ENCODE results near the gene EPHA2.

EPHA2 gene

DNA sequence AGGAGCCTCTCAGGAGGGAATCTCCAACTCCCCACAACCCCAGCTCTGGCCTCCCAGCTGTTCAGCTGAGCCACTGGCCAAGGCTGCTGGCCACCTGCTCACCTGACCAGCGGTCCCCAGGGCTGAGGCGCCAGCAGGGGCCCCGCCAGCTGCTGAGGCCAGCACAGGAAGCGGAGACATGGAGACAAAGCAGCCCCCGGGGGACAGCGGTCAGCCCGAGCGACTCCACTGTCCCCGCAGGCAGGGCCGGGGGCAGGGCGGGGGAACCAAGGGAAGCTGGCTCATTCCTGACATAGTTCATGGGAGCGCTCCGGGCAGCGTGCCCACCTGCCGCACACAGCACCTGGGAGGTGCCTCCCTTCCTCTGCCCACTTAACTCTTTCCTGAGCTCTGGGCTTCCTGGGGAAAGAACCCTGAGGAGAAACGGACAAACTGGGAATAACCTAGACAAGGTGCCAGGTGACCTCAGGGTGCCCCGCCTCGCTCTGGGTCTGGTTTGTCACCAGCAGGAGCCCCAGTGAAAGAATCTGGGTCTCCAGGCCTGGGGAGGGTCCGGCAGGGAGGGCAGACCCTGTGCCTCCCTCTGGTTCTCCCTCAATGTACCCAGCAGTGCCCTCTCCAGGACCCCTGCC lies 10.7 kb downstream of the EPHA2 start:
- H3K79me2 ChIP-seq, result no peaks in the 10 kb centered on the region
- no peak for TF ChIP-seq CTCF (IDR thresholded peaks at IDR 0.05)
- H3K36me3 ChIP-seq (ENCODE audit: control insufficient read depth, insufficient read depth, low read length), result no peaks in the 10 kb centered on the region
- no peaks in the 10 kb centered on the region for H3K9me3 ChIP-seq (ENCODE audit: control insufficient read depth, low read length)
- H3K27ac ChIP-seq, result peak overlapping the region; percentile 53
- H3K4me3 ChIP-seq (ENCODE audit: low read depth, low read length), result no peak overlapping the region
- peak overlapping the region; percentile 44 for H3K4me2 ChIP-seq (ENCODE audit: low read length)
- no peak overlapping the region for H3K9ac ChIP-seq
- H3K4me1 ChIP-seq, result peaks cover 18% of the 10 kb centered on the region
- no peak overlapping the region for H2AFZ ChIP-seq
- H3K27me3 ChIP-seq (ENCODE audit: control insufficient read depth, insufficient read depth, low read length), result no peaks in the 10 kb centered on the region

DNA sequence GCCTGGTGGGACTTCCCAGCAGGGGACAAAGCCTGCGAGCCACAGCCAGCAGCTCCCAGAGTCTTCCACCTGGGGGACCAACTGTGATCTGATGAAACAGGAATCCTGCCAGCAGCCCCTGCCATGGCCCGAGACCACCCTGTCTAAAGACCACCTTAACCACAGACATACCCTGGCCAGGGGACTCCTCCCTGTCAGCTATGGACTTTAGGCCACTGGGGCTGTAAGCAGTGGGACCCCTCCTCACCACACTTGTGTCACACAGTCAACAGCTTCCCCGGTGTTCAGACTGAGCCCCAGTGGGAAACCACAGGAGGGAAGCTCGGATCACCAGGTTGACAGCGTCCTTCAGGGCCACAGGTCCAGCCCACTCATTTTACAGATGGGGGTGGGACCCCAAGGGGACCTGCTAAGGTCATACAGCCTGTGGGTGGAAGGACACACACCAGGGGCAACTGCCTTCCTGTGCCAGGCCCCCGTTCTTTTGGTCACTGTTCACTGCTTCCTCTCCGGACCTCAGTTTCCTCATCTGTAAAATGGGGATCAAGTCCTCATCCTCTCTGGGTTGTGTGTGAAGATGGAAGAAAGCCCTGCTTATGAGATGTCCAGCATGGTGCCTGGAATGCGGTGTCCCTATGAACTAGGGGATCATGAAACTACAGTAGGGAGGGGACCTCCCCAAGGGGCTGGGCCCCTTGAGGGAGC lies 11.4 kb downstream of the EPHA2 start:
- peak overlapping the region; percentile 53 for H3K27ac ChIP-seq
- H3K36me3 ChIP-seq (ENCODE audit: control insufficient read depth, insufficient read depth, low read length), result no peaks in the 10 kb centered on the region
- peaks cover 18% of the 10 kb centered on the region for H3K4me1 ChIP-seq
- H3K27me3 ChIP-seq (ENCODE audit: control insufficient read depth, insufficient read depth, low read length), result no peaks in the 10 kb centered on the region
- no peaks in the 10 kb centered on the region for H3K79me2 ChIP-seq
- H3K4me2 ChIP-seq (ENCODE audit: low read length), result peak overlapping the region; percentile 44
- TF ChIP-seq CTCF (IDR thresholded peaks at IDR 0.05), result no peak
- no peak overlapping the region for H2AFZ ChIP-seq
- H3K9me3 ChIP-seq (ENCODE audit: control insufficient read depth, low read length), result no peaks in the 10 kb centered on the region
- H3K9ac ChIP-seq, result no peak overlapping the region
- H3K4me3 ChIP-seq (ENCODE audit: low read depth, low read length), result no peak overlapping the region

- no peak overlapping the region for H3K27ac ChIP-seq
- H3K9me3 ChIP-seq (ENCODE audit: control insufficient read depth, low read length), result no peaks in the 10 kb centered on the region
- peaks cover 18% of the 10 kb centered on the region for H3K4me1 ChIP-seq
- no peak for TF ChIP-seq CTCF (IDR thresholded peaks at IDR 0.05)
- no peak overlapping the region for H3K4me3 ChIP-seq (ENCODE audit: low read depth, low read length)
- H3K36me3 ChIP-seq (ENCODE audit: control insufficient read depth, insufficient read depth, low read length), result no peaks in the 10 kb centered on the region
- no peak overlapping the region for H2AFZ ChIP-seq
- no peaks in the 10 kb centered on the region for H3K79me2 ChIP-seq
- H3K4me2 ChIP-seq (ENCODE audit: low read length), result no peak overlapping the region
- no peak overlapping the region for H3K9ac ChIP-seq
- H3K27me3 ChIP-seq (ENCODE audit: control insufficient read depth, insufficient read depth, low read length), result no peaks in the 10 kb centered on the region
These were observed 12.1 kb downstream of the EPHA2 start for GRCh38 chr1:16143566-16144324.

GRCh38 chr1:16143005-16143565 lies 12.8 kb downstream of the EPHA2 start:
- Histone ChIP-seq H3K4me1 (peaks cover 18% of the 10 kb centered on the region), H3K79me2 (no peaks in the 10 kb centered on the region), H3K27me3 (ENCODE audit: control insufficient read depth, insufficient read depth, low read length) (no peaks in the 10 kb centered on the region), H3K4me3 (ENCODE audit: low read depth, low read length) (no peak overlapping the region), H3K9ac (no peak overlapping the region), H2AFZ (no peak overlapping the region), H3K9me3 (ENCODE audit: control insufficient read depth, low read length) (no peaks in the 10 kb centered on the region), H3K36me3 (ENCODE audit: control insufficient read depth, insufficient read depth, low read length) (no peaks in the 10 kb centered on the region), H3K4me2 (ENCODE audit: low read length) (no peak overlapping the region), H3K27ac (no peak overlapping the region)
- TF ChIP-seq CTCF (IDR thresholded peaks at IDR 0.05), result no peak
